DOHH2 (cell line): ENCODE results near the gene PPP1R3E.

Experiments
- H3F3A ChIP-seq: fragments of 200-600 bp; sonication (generic), shearing (Covaris generic); 2 replicates; pipeline ENCODE4 v1.6.0; 2016; ENCODE audit warnings: antibody characterized with exemption, mild to moderate bottlenecking; ENCODE audit not compliant: control insufficient read depth, insufficient read depth
- H3K27ac ChIP-seq: fragments of 200-600 bp; sonication (generic); 2 replicates; pipeline ENCODE4 v1.5.1; 2014; ENCODE audit warnings: low read depth, mild to moderate bottlenecking, low read length, moderate library complexity
- H3K27me3 ChIP-seq: fragments of 200-600 bp; sonication (generic); 2 replicates; pipeline ENCODE4 v1.6.1; 2014; ENCODE audit warnings: mild to moderate bottlenecking, low read length, mixed read lengths; ENCODE audit not compliant: control insufficient read depth
- H3K36me3 ChIP-seq: fragments of 200-600 bp; sonication (generic); 2 replicates; pipeline ENCODE4 v1.6.1; 2014; ENCODE audit warnings: mild to moderate bottlenecking, low read length, moderate library complexity, mixed read lengths; ENCODE audit not compliant: control insufficient read depth
- H3K4me1 ChIP-seq: fragments of 200-600 bp; sonication (generic); 2 replicates; pipeline ENCODE4 v1.6.1; 2014; ENCODE audit warnings: mild to moderate bottlenecking, low read length, mixed read lengths; ENCODE audit not compliant: control insufficient read depth
- H3K4me2 ChIP-seq: fragments of 200-600 bp; sonication (generic); 2 replicates; pipeline ENCODE4 v1.6.0; 2014; ENCODE audit warnings: mild to moderate bottlenecking, low read length, moderate library complexity
- H3K4me3 ChIP-seq: fragments of 200-600 bp; sonication (generic); 2 replicates; pipeline ENCODE4 v1.5.1; 2014; ENCODE audit warnings: mild to moderate bottlenecking, low read length, mixed read lengths
- H3K79me2 ChIP-seq: fragments of 200-600 bp; sonication (generic); 2 replicates; pipeline ENCODE4 v1.6.1; 2014; ENCODE audit warnings: mild to moderate bottlenecking, low read length, mixed read lengths; ENCODE audit not compliant: control insufficient read depth
- H3K9me2 ChIP-seq: fragments of 200-600 bp; sonication (generic); replicated peaks from 2 replicates; pipeline ENCODE4 v1.6.1; 2014; ENCODE audit warnings: mild to moderate bottlenecking, low read length, mixed read lengths; ENCODE audit not compliant: control insufficient read depth
- H3K9me3 ChIP-seq: fragments of 200-600 bp; sonication (generic); 2 replicates; pipeline ENCODE4 v1.6.1; 2014; ENCODE audit warnings: antibody characterized with exemption, low read length, mixed read lengths; ENCODE audit not compliant: control insufficient read depth, insufficient read depth
- H4K20me1 ChIP-seq: fragments of 200-600 bp; sonication (generic); 2 replicates; pipeline ENCODE4 v1.6.0; 2014; ENCODE audit warnings: low read depth, mild to moderate bottlenecking, antibody characterized with exemption, low read length, moderate library complexity; ENCODE audit not compliant: control insufficient read depth, insufficient read depth
- CTCF ChIP-seq: fragments of 200-600 bp; sonication (generic); IDR thresholded peaks from one replicate; pipeline ENCODE4 v1.5.1; 2014; ENCODE audit warnings: antibody characterized with exemption, mild to moderate bottlenecking, low read depth, low read length; ENCODE audit not compliant: poor library complexity, severe bottlenecking
- EZH2phosphoT487 ChIP-seq: fragments of 200-600 bp; sonication (generic); IDR thresholded peaks from 2 replicates; pipeline ENCODE4 v1.6.1; 2017; ENCODE audit warnings: borderline replicate concordance, mild to moderate bottlenecking, antibody characterized with exemption, low read length, moderate library complexity, mixed read lengths

The PPP1R3E gene

GRCh38 chr14:23252420-23253333 is 50.0 kb downstream of the PPP1R3E start:
- TF ChIP-seq CTCF (no peak), EZH2phosphoT487 (no peak)
- H3K9me3 ChIP-seq, result no peaks in the 10 kb centered on the region
- no peaks in the 10 kb centered on the region for H3K79me2 ChIP-seq
- H3K36me3 ChIP-seq, result no peaks in the 10 kb centered on the region
- no peaks in the 10 kb centered on the region for H3F3A ChIP-seq
- H4K20me1 ChIP-seq, result no peaks in the 10 kb centered on the region
- no peaks in the 10 kb centered on the region for H3K4me1 ChIP-seq
- H3K4me2 ChIP-seq, result no peak overlapping the region
- H3K4me3 ChIP-seq, result no peak overlapping the region
- no peak overlapping the region for H3K27ac ChIP-seq
- H3K27me3 ChIP-seq, result peaks cover 19% of the 10 kb centered on the region
- no peaks in the 10 kb centered on the region for H3K9me2 ChIP-seq

GRCh38 chr14:23252006-23252405 is 50.7 kb downstream of the PPP1R3E start:
- Histone ChIP-seq H3K4me3 (no peak overlapping the region), H4K20me1 (no peaks in the 10 kb centered on the region), H3K27me3 (peaks cover 15% of the 10 kb centered on the region), H3K9me2 (no peaks in the 10 kb centered on the region), H3K4me2 (no peak overlapping the region), H3K27ac (no peak overlapping the region), H3F3A (no peaks in the 10 kb centered on the region), H3K4me1 (no peaks in the 10 kb centered on the region), H3K36me3 (no peaks in the 10 kb centered on the region), H3K79me2 (no peaks in the 10 kb centered on the region), H3K9me3 (no peaks in the 10 kb centered on the region)
- TF ChIP-seq EZH2phosphoT487 (no peak), CTCF (no peak)

DNA sequence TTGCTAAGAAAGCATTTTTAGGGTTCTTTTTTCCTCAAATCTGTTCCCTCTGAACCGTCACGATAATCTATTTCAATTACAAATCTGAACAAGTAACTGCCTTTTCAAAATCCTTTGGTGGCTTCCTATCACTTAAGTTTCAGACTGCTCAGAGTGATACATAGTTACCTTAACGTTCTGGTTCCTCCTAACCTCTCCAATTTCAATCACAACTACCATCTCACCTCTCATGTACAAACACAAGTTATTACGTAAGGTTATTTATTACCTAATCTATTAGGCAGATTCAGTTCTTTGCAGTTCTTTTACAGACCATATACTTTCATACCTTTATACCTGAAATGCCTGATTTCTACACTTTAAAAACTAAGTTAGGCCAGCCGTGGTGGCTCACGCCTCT is 52.8 kb downstream of the PPP1R3E start:
- Histone ChIP-seq H3K9me2 (no peaks in the 10 kb centered on the region), H3K4me2 (no peak overlapping the region), H3K36me3 (no peaks in the 10 kb centered on the region), H4K20me1 (no peaks in the 10 kb centered on the region), H3K9me3 (no peaks in the 10 kb centered on the region), H3K27ac (no peak overlapping the region), H3F3A (no peaks in the 10 kb centered on the region), H3K4me3 (no peak overlapping the region), H3K27me3 (peaks cover 9% of the 10 kb centered on the region), H3K79me2 (no peaks in the 10 kb centered on the region), H3K4me1 (no peaks in the 10 kb centered on the region)
- no peak for TF ChIP-seq EZH2phosphoT487
- TF ChIP-seq CTCF, result no peak
